Fibroblast of villous mesenchyme (primary cell): Measurements from ENCODE around the gene ARPC2. TPM values are rescaled to one million over a fixed set of nuclear protein-coding genes. Genes with fewer than 3 reads are reported as not detected.
"Not testable (repeated sequence)": the region's sequence is repeated elsewhere in the genome, so short reads cannot be mapped to it uniquely, and the experiment has no call there.

Experiments
- DNase-seq: peaks from one replicate; pipeline ENCODE4 v3.0.0-alpha.2; 2010; ENCODE audit warnings: low read depth
- H3K4me3 ChIP-seq: 2 replicates; pipeline ENCODE4 v1.5.1; 2011; ENCODE audit warnings: low read depth, mild to moderate bottlenecking, low read length
- CTCF ChIP-seq: IDR thresholded peaks from 2 replicates; pipeline ENCODE4 v1.5.1; 2012; ENCODE audit warnings: low read depth, mild to moderate bottlenecking, low read length; ENCODE audit not compliant: insufficient read depth
- total RNA-seq: library from RNA; depleted of rRNA; stranded (reverse); fragments of >200 nt; gene quantifications from 2 replicates; pipeline ENCODE4 v1.2.3, GENCODE V29; 2012

ARPC2 gene
- 482 and 483 TPM in 2 replicates for total RNA-seq

- TF ChIP-seq CTCF: no peak
- DNase-seq: peak; percentile 97
Measured at GRCh38 chr2:218216674-218217359, at the start of gene ARPC2. ARPC2 (plus strand) TSS chr2:218217189; CDS start chr2:218217471, 282 bp downstream.

GRCh38 chr2:218168016-218168415 lies 49.0 kb upstream of the ARPC2 start:
- no peak overlapping the region for H3K4me3 ChIP-seq
- no peak for DNase-seq
- no peak for TF ChIP-seq CTCF

More at GRCh38 chr2:218216674-218217359, at the start of gene ARPC2:
- peak within 1 kb of the TSS; percentile 96 for H3K4me3 ChIP-seq

- no peak overlapping the region for H3K4me3 ChIP-seq
- peak; percentile 80 for TF ChIP-seq CTCF
- peak; percentile 52 for DNase-seq
Measured at GRCh38 chr2:218168635-218169462, 48.1 kb upstream of the ARPC2 start.

- no peak overlapping the region for H3K4me3 ChIP-seq
- no peak for TF ChIP-seq CTCF
- peak; percentile 44 for DNase-seq
Measured at GRCh38 chr2:218169757-218170546, 47.0 kb upstream of the ARPC2 start.

GRCh38 chr2:218171744-218172143 lies 45.2 kb upstream of the ARPC2 start:
- not testable (repeated sequence) for DNase-seq, H3K4me3 ChIP-seq

GRCh38 chr2:218172845-218173244 lies 44.1 kb upstream of the ARPC2 start:
- DNase-seq: no peak
- no peak for TF ChIP-seq CTCF
- H3K4me3 ChIP-seq: no peak overlapping the region

GRCh38 chr2:218179782-218180181 lies 37.2 kb upstream of the ARPC2 start:
- TF ChIP-seq CTCF: no peak
- H3K4me3 ChIP-seq: no peak overlapping the region
- DNase-seq: no peak
